H4 (cell line): ENCODE measurements around the gene RIC1. TPM values are rescaled to one million over a fixed set of nuclear protein-coding genes. Genes with fewer than 3 reads are reported as not detected.

Experiments used
- total RNA-seq: library from RNA; depleted of rRNA; stranded (reverse); fragments of >200 nt; shearing (Covaris generic); gene quantifications from 2 replicates; pipeline ENCODE4 v1.2.3, GENCODE V29; 2014; rRNA removed

The RIC1 gene
- total RNA-seq, 1 experiment from 2014 or later = 10.1 TPM

Other genes starting within 250 kb of the RIC1 start
- gene PLGRKT, start 191.2 kb upstream of the RIC1 start, total RNA-seq = 19.5 and 19.7 TPM in 2 replicates
- 0.95 and 1.1 TPM in 2 replicates for gene CD274, start 178.6 kb upstream of the RIC1 start, total RNA-seq
- gene PDCD1LG2, start 118.6 kb upstream of the RIC1 start, total RNA-seq = 1.9 TPM in 1 of 2 replicates, not detected in the other
- 5.9 and 6.2 TPM in 2 replicates for gene ERMP1, start 204.0 kb downstream of the RIC1 start, total RNA-seq